ENCODE measurements around the gene SLC2A6.

The SLC2A6 gene

GRCh38 chr9:133476941-133477340 lies 2.0 kb downstream of the SLC2A6 start:
- no peak for DNase-seq (ENCODE audit: low spot score)
- TF ChIP-seq CTCF (IDR thresholded peaks at IDR 0.05; ENCODE audit: extremely low read depth, missing control alignments) = no peak

- no peak for DNase-seq (ENCODE audit: low spot score)
Measured at GRCh38 chr9:133476036-133476931, 2.6 kb downstream of the SLC2A6 start.

GRCh38 chr9:133475292-133476012 lies 3.4 kb downstream of the SLC2A6 start:
- TF ChIP-seq CTCF (IDR thresholded peaks at IDR 0.05; ENCODE audit: extremely low read depth, missing control alignments) = no peak

More at GRCh38 chr9:133476036-133476931, 2.6 kb downstream of the SLC2A6 start:
- TF ChIP-seq CTCF (IDR thresholded peaks at IDR 0.05; ENCODE audit: extremely low read depth, missing control alignments) = no peak

GRCh38 chr9:133474853-133475252 lies 4.0 kb downstream of the SLC2A6 start:
- TF ChIP-seq CTCF (IDR thresholded peaks at IDR 0.05; ENCODE audit: extremely low read depth, missing control alignments) = no peak
- DNase-seq (ENCODE audit: low spot score) = no peak

More at GRCh38 chr9:133475292-133476012, 3.4 kb downstream of the SLC2A6 start:
- DNase-seq (ENCODE audit: low spot score) = no peak

GRCh38 chr9:133474215-133474614 lies 4.7 kb downstream of the SLC2A6 start:
- no peak for DNase-seq (ENCODE audit: low spot score)
- no peak for TF ChIP-seq CTCF (IDR thresholded peaks at IDR 0.05; ENCODE audit: extremely low read depth, missing control alignments)

GRCh38 chr9:133473743-133474142 lies 5.2 kb downstream of the SLC2A6 start:
- no peak for TF ChIP-seq CTCF (IDR thresholded peaks at IDR 0.05; ENCODE audit: extremely low read depth, missing control alignments)
- no peak for DNase-seq (ENCODE audit: low spot score)

All from GM20000 (cell line).